HG03066 (cell line): ENCODE data around the gene CPA3.

Experiments
- ATAC-seq: cut with Tn5 transposase; IDR thresholded peaks from one replicate; pipeline ENCODE4 v1.9.1; 2021; ENCODE audit warnings: low read depth; ENCODE audit not compliant: unreplicated experiment

The CPA3 gene

DNA sequence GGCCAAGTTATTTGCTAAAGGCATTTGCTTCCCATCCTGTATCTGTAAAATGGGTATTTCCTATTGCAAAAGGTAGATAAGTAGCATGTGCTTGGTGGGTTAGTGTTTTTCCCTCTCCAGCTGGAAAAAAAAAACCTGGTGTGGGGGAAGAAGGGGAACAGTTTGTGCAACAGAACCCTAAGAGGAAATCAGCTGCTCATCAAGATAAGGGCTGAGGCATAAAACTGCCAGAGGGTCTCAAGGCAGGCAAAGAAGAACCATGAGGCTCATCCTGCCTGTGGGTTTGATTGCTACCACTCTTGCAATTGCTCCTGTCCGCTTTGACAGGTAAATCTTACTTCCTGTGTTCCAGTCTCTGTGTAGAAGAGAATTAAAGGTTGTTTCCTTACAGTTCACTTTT is at the start of gene CPA3:
CPA3 (plus strand) TSS at position 248 of the 400 bp plus-strand sequence; CDS start at position 260, 12 bp downstream.
- no peak for ATAC-seq

DNA sequence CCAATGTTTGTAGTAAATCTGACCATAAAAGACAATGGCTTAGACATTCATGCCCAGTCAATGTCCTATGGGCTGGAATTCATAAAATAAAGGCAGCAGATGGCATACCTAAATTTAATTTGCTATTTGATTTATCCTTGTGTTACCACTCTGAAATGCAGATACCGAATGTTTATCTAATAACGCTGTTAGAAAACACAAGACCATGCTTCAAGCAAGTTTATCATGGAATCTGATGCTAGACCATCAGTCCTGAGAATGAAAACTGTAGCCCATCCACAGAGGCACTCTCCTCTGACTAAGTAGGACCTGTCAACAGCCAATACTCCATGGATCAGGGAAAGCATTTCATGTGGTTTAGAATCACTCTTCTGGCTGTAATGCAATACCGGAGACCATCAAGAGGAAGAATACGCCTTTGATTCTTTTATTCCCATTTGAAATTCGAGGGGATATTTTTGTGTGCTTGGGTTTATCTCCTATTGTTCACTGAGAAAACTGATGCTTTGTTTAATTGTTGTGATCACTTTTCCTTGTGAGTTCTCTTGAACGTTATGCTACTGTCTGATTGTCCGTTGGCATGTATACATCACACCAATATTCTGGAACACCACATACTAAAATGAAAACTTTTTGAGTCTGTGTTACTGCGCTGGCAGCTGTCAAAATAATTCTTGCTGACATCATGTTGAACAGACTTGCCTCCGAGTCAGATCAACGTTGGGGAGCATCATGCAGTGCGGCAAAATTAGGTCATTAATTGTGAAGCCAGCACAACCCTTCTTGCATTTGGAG is 49.6 kb upstream of the CPA3 start:
- no peak for ATAC-seq

- no peak for ATAC-seq
Measured at GRCh38 chr3:148816427-148816826, 48.7 kb upstream of the CPA3 start.

DNA sequence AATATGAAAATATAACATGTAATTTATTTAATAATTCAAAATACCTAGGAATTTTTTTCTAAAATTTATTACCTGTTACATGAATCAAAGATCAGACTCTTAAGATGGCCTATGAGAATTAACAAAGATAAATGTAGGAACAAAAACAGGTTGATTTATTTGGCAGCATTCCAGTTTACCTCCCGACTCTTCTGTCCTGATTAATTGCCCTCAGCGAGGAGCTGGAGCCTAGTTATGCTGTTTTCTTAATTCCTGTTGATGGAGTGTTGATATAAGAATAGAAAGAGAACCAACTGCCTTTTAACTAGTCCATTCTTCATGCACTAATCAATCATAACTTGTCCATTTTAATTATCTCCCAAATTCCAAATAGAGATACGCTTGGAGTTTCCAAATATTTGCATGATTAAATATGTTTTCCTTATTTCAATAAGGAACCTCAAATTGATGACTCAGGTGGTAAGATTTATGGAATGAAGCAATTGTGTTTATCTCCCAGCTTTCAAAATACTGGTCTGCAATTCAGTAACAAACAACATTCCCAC is 48.0 kb upstream of the CPA3 start:
- ATAC-seq, result no peak

GRCh38 chr3:148820361-148821245 is 44.5 kb upstream of the CPA3 start:
- ATAC-seq, result no peak

GRCh38 chr3:148823026-148823425 is 42.1 kb upstream of the CPA3 start:
- no peak for ATAC-seq

DNA sequence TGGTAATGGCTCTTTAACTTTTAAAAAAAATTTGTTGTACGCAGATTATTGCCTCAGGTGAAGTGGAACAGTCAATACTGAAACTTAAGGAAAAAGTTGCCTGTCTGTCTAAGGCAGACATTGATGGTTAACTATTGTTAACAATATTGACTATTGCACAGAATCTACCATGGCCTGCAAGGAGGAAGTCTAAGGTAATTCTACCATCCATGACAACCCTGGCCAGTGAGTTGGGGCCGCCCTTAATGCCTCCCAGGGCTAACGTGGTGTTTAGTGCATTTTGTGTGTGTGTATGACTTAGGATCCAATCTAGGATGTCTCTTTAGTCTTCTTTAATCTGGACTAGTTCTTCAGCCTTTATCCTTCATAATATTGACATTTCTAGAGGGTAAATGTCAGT is 39.6 kb upstream of the CPA3 start:
- ATAC-seq, result no peak

GRCh38 chr3:148827585-148827984 is 37.5 kb upstream of the CPA3 start, which contains the start of gene CPB1:
TSS of gene CPB1 (plus strand) at chr3:148827811. CDS start at chr3:148827824, 13 bp downstream.
- no peak for ATAC-seq

GRCh38 chr3:148828136-148828690 is 36.9 kb upstream of the CPA3 start:
- no peak for ATAC-seq

- no peak for ATAC-seq
Measured at GRCh38 chr3:148829926-148830325, 35.2 kb upstream of the CPA3 start.

GRCh38 chr3:148833223-148833622 is 31.9 kb upstream of the CPA3 start:
- ATAC-seq, result no peak

GRCh38 chr3:148839805-148840204 is 25.3 kb upstream of the CPA3 start:
- peak; percentile 57 for ATAC-seq

DNA sequence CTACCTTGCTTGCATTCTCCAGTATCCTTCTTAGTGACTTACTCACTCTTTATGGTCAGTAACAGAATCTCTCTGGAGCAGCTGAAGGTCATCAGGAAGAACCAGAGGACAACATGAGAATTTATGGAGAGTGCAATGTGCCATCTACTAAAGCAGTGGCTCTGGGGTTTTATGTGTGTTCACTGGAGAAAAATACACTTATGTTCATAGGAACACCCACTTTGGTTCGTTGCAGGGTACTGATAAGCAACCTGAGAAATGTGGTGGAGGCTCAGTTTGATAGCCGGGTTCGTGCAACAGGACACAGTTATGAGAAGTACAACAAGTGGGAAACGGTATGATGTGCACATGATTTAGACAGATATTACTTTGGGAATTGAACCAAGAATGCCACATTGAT is 24.6 kb upstream of the CPA3 start:
- no peak for ATAC-seq

DNA sequence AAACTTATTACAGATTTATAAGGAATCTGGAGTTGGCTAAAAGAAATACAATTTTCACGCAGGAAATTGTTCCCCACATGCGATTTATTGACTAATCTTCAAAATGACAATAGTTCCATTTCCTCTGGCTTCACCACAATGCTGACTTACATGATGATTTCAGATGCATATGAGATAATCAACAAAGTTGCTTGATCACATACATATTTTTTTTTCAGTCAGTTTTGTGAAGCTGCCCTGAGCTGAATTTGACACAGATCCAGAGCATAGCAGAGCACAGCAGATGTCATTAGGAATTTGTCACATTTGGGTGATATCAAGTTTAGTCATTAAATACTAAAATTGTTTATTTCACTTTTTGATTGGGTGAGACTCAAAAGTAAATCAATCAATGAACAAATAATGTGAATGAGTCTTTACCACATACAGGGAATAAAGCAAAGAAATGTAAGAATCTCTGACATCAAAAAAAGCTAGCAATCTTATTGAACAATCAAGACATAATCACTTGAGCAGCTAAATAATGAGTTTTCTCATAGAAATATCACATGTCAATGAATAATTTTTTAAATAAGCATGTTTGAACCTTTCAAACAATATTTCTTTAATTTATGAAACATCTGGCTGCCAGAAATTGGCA is 19.2 kb upstream of the CPA3 start:
- ATAC-seq, result no peak

GRCh38 chr3:148847351-148847750 is 17.7 kb upstream of the CPA3 start:
- no peak for ATAC-seq

- no peak for ATAC-seq
Measured at GRCh38 chr3:148848410-148848809, 16.7 kb upstream of the CPA3 start.

- ATAC-seq, result no peak
Measured at GRCh38 chr3:148852271-148852992, 12.7 kb upstream of the CPA3 start.

DNA sequence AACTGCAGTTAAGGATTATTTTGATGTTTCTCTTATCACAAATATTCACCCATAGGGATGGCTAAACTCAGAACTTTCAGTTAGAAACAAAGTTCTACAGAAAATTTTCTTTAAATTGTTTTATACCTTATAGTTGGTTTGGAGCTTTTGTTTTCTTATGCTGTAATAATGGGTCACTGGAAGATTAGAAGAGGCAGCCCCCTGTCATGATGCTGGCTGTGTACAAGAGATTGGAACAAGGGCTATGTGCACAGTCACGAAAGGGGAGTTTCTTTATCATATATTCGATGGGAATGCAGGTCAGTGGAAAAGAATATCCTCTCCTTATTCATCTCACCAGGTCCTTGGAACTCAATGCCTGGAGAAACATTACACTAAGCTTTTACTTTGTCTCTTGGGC is 12.0 kb upstream of the CPA3 start:
- ATAC-seq, result no peak

- ATAC-seq, result no peak
Measured at GRCh38 chr3:148854061-148854460, 11.0 kb upstream of the CPA3 start.

DNA sequence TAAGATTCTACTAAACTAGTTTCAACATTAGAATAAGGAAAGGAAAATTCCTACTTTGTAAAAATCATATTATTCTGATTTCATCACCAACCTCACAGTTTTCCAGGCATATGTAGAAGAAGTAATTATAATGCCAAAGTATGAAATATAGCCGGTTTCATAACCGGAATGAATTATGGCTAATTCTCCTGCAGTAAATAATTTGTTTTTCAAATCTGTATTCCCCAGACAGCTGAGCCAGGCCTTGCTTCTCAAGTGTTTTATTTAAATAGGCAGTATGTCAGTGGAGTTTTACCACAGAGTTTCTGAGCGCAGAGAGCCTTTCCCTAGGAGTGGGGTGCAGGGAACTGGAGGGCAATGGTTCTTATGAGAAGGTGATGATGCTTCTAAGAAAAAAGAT is 8.7 kb upstream of the CPA3 start:
- no peak for ATAC-seq
